Measurements from ENCODE around the gene P3R3URF. TPM values are rescaled to one million over a fixed set of nuclear protein-coding genes. Genes with fewer than 3 reads are reported as not detected.

P3R3URF gene
- total RNA-seq, 1 experiment from 2014 or later = not detected

GRCh38 chr1:46172321-46172720 lies 4.0 kb downstream of the P3R3URF start:
- DNase-seq (ENCODE audit: low read depth) = no peak

GRCh38 chr1:46171871-46172270 lies 4.4 kb downstream of the P3R3URF start:
- no peak for DNase-seq (ENCODE audit: low read depth)

- DNase-seq (ENCODE audit: low read depth) = peak; percentile 47
Measured at GRCh38 chr1:46171351-46171750, 4.9 kb downstream of the P3R3URF start.

- no peak for DNase-seq (ENCODE audit: low read depth)
Measured at GRCh38 chr1:46169811-46170454, 6.4 kb downstream of the P3R3URF start.

- DNase-seq (ENCODE audit: low read depth) = no peak
Measured at GRCh38 chr1:46168477-46168876, 7.8 kb downstream of the P3R3URF start.

- DNase-seq (ENCODE audit: low read depth) = no peak
Measured at GRCh38 chr1:46166521-46167462, 9.5 kb downstream of the P3R3URF start.

- no peak for DNase-seq (ENCODE audit: low read depth)
Measured at GRCh38 chr1:46160212-46160611, 16.1 kb downstream of the P3R3URF start.

GRCh38 chr1:46159516-46159915 lies 16.8 kb downstream of the P3R3URF start:
- no peak for DNase-seq (ENCODE audit: low read depth)

GRCh38 chr1:46158312-46159281 lies 17.7 kb downstream of the P3R3URF start:
- no peak for DNase-seq (ENCODE audit: low read depth)

- no peak for DNase-seq (ENCODE audit: low read depth)
Measured at GRCh38 chr1:46157916-46158311, 18.4 kb downstream of the P3R3URF start.

GRCh38 chr1:46153732-46154131 lies 22.6 kb downstream of the P3R3URF start:
- no peak for DNase-seq (ENCODE audit: low read depth)

GRCh38 chr1:46153228-46153627 lies 23.1 kb downstream of the P3R3URF start:
- no peak for DNase-seq (ENCODE audit: low read depth)

- DNase-seq (ENCODE audit: low read depth) = no peak
Measured at GRCh38 chr1:46152016-46152415, 24.3 kb downstream of the P3R3URF start.

- no peak for DNase-seq (ENCODE audit: low read depth)
Measured at GRCh38 chr1:46150085-46150484, 26.2 kb downstream of the P3R3URF start.

- no peak for DNase-seq (ENCODE audit: low read depth)
Measured at GRCh38 chr1:46148318-46148717, 28.0 kb downstream of the P3R3URF start.

GRCh38 chr1:46137916-46138315 lies 38.4 kb downstream of the P3R3URF start:
- DNase-seq (ENCODE audit: low read depth) = peak; percentile 54

- DNase-seq (ENCODE audit: low read depth) = no peak
Measured at GRCh38 chr1:46136711-46137110, 39.6 kb downstream of the P3R3URF start.

- peak; percentile 69 for DNase-seq (ENCODE audit: low read depth)
Measured at GRCh38 chr1:46134660-46135331, 41.5 kb downstream of the P3R3URF start.

- DNase-seq (ENCODE audit: low read depth) = no peak
Measured at GRCh38 chr1:46133781-46134350, 42.4 kb downstream of the P3R3URF start.

- DNase-seq (ENCODE audit: low read depth) = no peak
Measured at GRCh38 chr1:46133181-46133658, 43.1 kb downstream of the P3R3URF start.
